B cell (primary cell): Measurements from ENCODE around the gene RASGRP4. TPM values are rescaled to one million over a fixed set of nuclear protein-coding genes. Genes with fewer than 3 reads are reported as not detected.

ENCODE experiments used
- ATAC-seq: fragments of 200-7000 bp; cut with Tn5 transposase; one replicate; pipeline ENCODE4 v1.10.0; 2021; ENCODE audit warnings: low read depth, mild to moderate bottlenecking, moderate number of reproducible peaks, moderate library complexity
- CTCF ChIA-PET: fragments of 350-600 bp; sonication (Branson Sonifier 250); formaldehyde crosslinking; loops from one replicate; lab custom pipeline; 2021; ENCODE audit warnings: antibody characterized with exemption, inconsistent platforms; lab: Charles Lee
- POLR2A ChIA-PET: fragments of 350-600 bp; sonication (Branson Sonifier 250); formaldehyde crosslinking; loops from one replicate; lab custom pipeline; 2021; ENCODE audit warnings: antibody characterized with exemption; lab: Charles Lee
- DNase-seq: peaks from one replicate; pipeline ENCODE4 v3.0.0; 2013
- H2AFZ ChIP-seq: 2 replicates; pipeline ENCODE4 v1.6.1; 2012; ENCODE audit warnings: mild to moderate bottlenecking, low read depth, low read length; ENCODE audit not compliant: insufficient read depth, poor library complexity, severe bottlenecking
- H3K27ac ChIP-seq, 2 donors: 1 replicate in 1 of 2; 2 replicates in 1 of 2; pipeline ENCODE4 v1.5.1; 2012 to 2013; ENCODE audit warnings: low read length in 2 of 2, mild to moderate bottlenecking in 2 of 2, moderate library complexity in 1 of 2
- H3K27me3 ChIP-seq, 4 experiments: fragments of 200-600 bp in 1 of 4; sonication (generic) in 1 of 4; replicated peaks in 1 of 4; 1 replicate in 2 of 4; 2 replicates in 2 of 4; pipeline versions ENCODE4 v1.6.1 to v1.7.0; 2013 to 2016; ENCODE audit warnings: low read length in 3 of 4, mild to moderate bottlenecking in 2 of 4, mixed read lengths in 1 of 4, moderate library complexity in 1 of 4; ENCODE audit not compliant: insufficient read depth in 4 of 4, control insufficient read depth in 3 of 4; ENCODE audit errors: control extremely low read depth in 1 of 4
- H3K36me3 ChIP-seq, 2 experiments: replicated peaks in 1 of 2; 1 replicate in 1 of 2; 2 replicates in 1 of 2; pipeline versions ENCODE4 v1.6.1 to v1.7.1; 2013; ENCODE audit warnings: low read length in 1 of 2; ENCODE audit not compliant: insufficient read depth in 2 of 2, control insufficient read depth in 1 of 2; ENCODE audit errors: control extremely low read depth in 1 of 2, extremely low read depth in 1 of 2
- H3K4me1 ChIP-seq, 2 donors: fragments of 200-600 bp in 1 of 2; sonication (generic) in 1 of 2; 1 replicate in 1 of 2; 2 replicates in 1 of 2; pipeline versions ENCODE4 v1.5.1 to v1.6.1; 2013 to 2017; ENCODE audit warnings: low read length in 2 of 2; ENCODE audit not compliant: control insufficient read depth in 2 of 2, insufficient read depth in 2 of 2
- H3K4me2 ChIP-seq: replicated peaks from 2 replicates; pipeline ENCODE3; 2012; ENCODE audit warnings: mild to moderate bottlenecking, low read depth, low read length; ENCODE audit not compliant: poor library complexity, severe bottlenecking
- H3K4me3 ChIP-seq, 5 experiments: fragments of 200-600 bp in 1 of 5; sonication (generic) in 1 of 5; 1 replicate in 3 of 5; 2 replicates in 2 of 5; pipeline versions ENCODE4 v1.5.1 to v1.7.0; 2011 to 2016; ENCODE audit warnings: low read length in 4 of 5, mild to moderate bottlenecking in 4 of 5, low read depth in 2 of 5, control low read depth in 1 of 5, moderate library complexity in 1 of 5; ENCODE audit not compliant: insufficient read depth in 1 of 5; ENCODE audit errors: control extremely low read depth in 1 of 5, extremely low read depth in 1 of 5
- H3K79me2 ChIP-seq: fragments of 200-600 bp; sonication (generic); one replicate; pipeline ENCODE4 v1.6.0; 2016; ENCODE audit warnings: low read length; ENCODE audit not compliant: control insufficient read depth, insufficient read depth
- H3K9ac ChIP-seq: fragments of 200-600 bp; sonication (generic); 2 replicates; pipeline ENCODE4 v1.6.1; 2017; ENCODE audit warnings: mild to moderate bottlenecking, low read length, moderate library complexity
- H3K9me3 ChIP-seq, 3 donors: one replicate each; pipeline versions ENCODE4 v1.6.1 to v1.7.1; 2013; ENCODE audit warnings: low read length in 2 of 3; ENCODE audit not compliant: control insufficient read depth in 2 of 3, insufficient read depth in 1 of 3; ENCODE audit errors: control extremely low read depth in 1 of 3
- H4K20me1 ChIP-seq: 2 replicates; pipeline ENCODE4 v1.6.0; 2012; ENCODE audit warnings: mild to moderate bottlenecking, low read length; ENCODE audit not compliant: insufficient read depth, control insufficient read depth, poor library complexity, severe bottlenecking
- H3K27ac Mint-ChIP-seq: one replicate; pipeline ENCODE4 v1.8.0; 2021; ENCODE audit warnings: mixed read lengths
- H3K27me3 Mint-ChIP-seq: one replicate; pipeline ENCODE4 v1.8.0; 2021; ENCODE audit warnings: mixed read lengths
- H3K4me1 Mint-ChIP-seq: one replicate; pipeline ENCODE4 v1.8.0; 2021; ENCODE audit warnings: mixed read lengths
- H3K4me3 Mint-ChIP-seq: one replicate; pipeline ENCODE4 v1.8.0; 2021; ENCODE audit warnings: mixed read lengths
- H3K9me3 Mint-ChIP-seq: one replicate; pipeline ENCODE4 v1.8.0; 2022; ENCODE audit warnings: mixed read lengths; ENCODE audit not compliant: insufficient read depth
- EZH2 ChIP-seq: IDR thresholded peaks from 2 replicates; pipeline ENCODE4 v1.6.1; 2012; ENCODE audit warnings: borderline replicate concordance, low read depth, mild to moderate bottlenecking, moderate library complexity, low read length; ENCODE audit not compliant: insufficient read depth, poor library complexity, severe bottlenecking
- WGBS: methylation state at CpG from one replicate; pipeline ENCODE4 v1.1.5; 2013; ENCODE audit warnings: missing lambda C conversion rate; ENCODE audit not compliant: insufficient coverage; 5-methylcytosine and 5-hydroxymethylcytosine counted together
- intact Hi-C: fragments of 100-400 bp; cut with micrococcal nuclease; formaldehyde crosslinking; loops from one replicate; pipeline ENCODE4 v1.10.0; 2022
- polyA plus RNA-seq: library from polyadenylated mRNA; depleted of rRNA; stranded (reverse); fragments of >200 nt; gene quantifications from 2 replicates; pipeline ENCODE4 v1.2.3, GENCODE V29; 2012
- total RNA-seq, 2 donors: library from RNA; stranded (reverse); fragments of 120-200 nt in 1 of 2; gene quantifications; 1 replicate in 1 of 2; 2 replicates in 1 of 2; pipeline versions ENCODE4 v1.2.3 to v1.2.4, GENCODE V29; 2013 to 2022
- TF ChIP-seq, protein P1 (sequence below): fragments of 200-600 bp; IDR thresholded peaks from one replicate; pipeline ENCODE4 v1.8.0; 2022; ENCODE audit warnings: antibody characterized with exemption, mild to moderate bottlenecking

RASGRP4 gene
- total and polyA plus RNA-seq, 2 donors (not counting 1 experiment from before 2014, with no cell fraction given): 0.20 to 0.98 TPM

DNA sequence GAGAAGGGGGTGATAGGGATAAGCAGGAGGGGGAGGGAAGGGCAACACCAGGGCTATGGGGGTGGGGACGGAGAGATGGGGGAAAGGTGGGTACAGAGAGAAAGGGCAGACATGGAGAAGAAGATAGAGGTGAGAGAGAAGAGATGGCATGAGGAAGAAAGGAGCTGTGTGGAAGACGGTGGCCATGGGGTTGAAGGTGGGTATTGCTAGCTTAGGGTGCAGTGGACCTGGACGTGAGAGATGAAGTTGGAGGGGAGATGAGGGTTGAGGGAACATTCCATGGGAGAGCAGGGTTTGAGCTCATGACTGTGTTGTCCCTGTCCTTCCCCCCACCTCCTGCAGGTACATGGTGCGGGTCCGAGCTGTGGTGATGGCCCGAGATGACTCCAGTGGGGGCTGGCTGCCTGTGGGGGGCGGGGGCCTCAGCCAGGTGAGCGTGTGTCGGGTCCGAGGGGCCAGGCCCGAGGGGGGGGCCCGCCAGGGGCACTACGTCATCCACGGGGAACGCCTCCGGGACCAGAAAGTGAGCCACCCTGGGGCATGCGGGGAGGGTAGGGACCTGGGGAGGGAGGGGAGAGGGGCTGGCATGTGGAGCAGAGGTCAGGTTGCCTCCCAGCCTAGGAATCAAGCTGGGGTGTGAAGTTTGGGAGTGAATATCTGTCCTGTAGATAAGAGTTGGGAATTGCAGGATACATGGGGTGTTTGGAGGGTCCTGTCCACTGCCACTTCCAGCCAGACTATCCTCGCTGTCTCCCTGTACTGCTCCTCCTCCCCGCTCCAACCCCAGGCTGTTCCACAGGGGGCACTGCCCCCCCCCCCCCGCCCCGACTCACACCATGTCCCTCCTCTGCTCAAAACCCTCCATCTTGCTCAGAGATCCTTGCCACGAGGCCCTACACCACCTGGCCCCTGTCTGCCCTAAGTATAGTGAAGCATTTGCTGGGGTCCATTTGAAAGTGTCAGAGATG, 35.8 kb downstream of the RASGRP4 start:
- Histone ChIP-seq H3K79me2 (no peaks in the 10 kb centered on the region), H3K4me2 (no peak overlapping the region), H3K9me3 (peaks cover 0 to 34% (median 0%) of the 10 kb centered on the region in 3 donors), H3K9ac (no peak overlapping the region), H3K36me3 (peaks cover 0 to under 1% of the 10 kb centered on the region in 2 experiments), H3K4me1 (peaks cover 46 to 47% of the 10 kb centered on the region in 2 donors), H3K4me3 (no peak overlapping the region), H4K20me1 (peaks cover 29% of the 10 kb centered on the region), H3K27me3 (peaks cover 0 to 56% (median 26%) of the 10 kb centered on the region in 4 experiments), H3K27ac (no peak overlapping the region), H2AFZ (no peak overlapping the region)
- Mint-ChIP-seq H3K4me3 (peak overlapping the region; percentile 8), H3K9me3 (no peaks in the 10 kb centered on the region), H3K27me3 (peaks cover 38% of the 10 kb centered on the region), H3K4me1 (peaks cover 37% of the 10 kb centered on the region), H3K27ac (no peak overlapping the region)
- ChIA-PET CTCF (interaction anchor here (0.6 to 2.7 kb wide), 2 partner anchors 13 to 349 kb away, joined by 3 to 9 read pairs; partner anchors contain the start of gene FAM98C), POLR2A (interaction anchor here (0.6 to 0.7 kb wide), 2 partner anchors 275 to 352 kb away, joined by 3 to 4 read pairs; no protein-coding TSS in a partner anchor)
- 46% methylated on average over 13 of the region's 22 CpGs for WGBS
- DNase-seq (peak; percentile 24), ATAC-seq (no peak)
- TF ChIP-seq EZH2: no peak
- TF ChIP-seq, protein P1, sequence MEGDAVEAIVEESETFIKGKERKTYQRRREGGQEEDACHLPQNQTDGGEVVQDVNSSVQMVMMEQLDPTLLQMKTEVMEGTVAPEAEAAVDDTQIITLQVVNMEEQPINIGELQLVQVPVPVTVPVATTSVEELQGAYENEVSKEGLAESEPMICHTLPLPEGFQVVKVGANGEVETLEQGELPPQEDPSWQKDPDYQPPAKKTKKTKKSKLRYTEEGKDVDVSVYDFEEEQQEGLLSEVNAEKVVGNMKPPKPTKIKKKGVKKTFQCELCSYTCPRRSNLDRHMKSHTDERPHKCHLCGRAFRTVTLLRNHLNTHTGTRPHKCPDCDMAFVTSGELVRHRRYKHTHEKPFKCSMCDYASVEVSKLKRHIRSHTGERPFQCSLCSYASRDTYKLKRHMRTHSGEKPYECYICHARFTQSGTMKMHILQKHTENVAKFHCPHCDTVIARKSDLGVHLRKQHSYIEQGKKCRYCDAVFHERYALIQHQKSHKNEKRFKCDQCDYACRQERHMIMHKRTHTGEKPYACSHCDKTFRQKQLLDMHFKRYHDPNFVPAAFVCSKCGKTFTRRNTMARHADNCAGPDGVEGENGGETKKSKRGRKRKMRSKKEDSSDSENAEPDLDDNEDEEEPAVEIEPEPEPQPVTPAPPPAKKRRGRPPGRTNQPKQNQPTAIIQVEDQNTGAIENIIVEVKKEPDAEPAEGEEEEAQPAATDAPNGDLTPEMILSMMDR: no peak
- intact Hi-C loops: loop anchor here (5.0 kb wide), 1 partner anchor 227 kb away; the partner anchor contains the start of genes EIF3K and MAP4K1
